Thyroid gland (tissue), 4 donors: ENCODE measurements around the gene WDR7.

Source experiments
- CTCF ChIP-seq, 6 experiments: fragments of 200-600 bp in 3 of 6; fragments of 450-650 bp in 3 of 6; sonication (generic) in 3 of 6; IDR thresholded peaks; one replicate each; pipeline ENCODE4 v1.5.1; 2016 to 2019; ENCODE audit warnings: antibody characterized with exemption in 6 of 6, mild to moderate bottlenecking in 2 of 6, inconsistent platforms in 1 of 6, moderate library complexity in 1 of 6
- POLR2A ChIP-seq, 2 donors: fragments of 450-650 bp; IDR thresholded peaks; one replicate each; pipeline ENCODE4 v1.6.1; 2017; ENCODE audit warnings: antibody characterized with exemption in 2 of 2, mild to moderate bottlenecking in 2 of 2, moderate library complexity in 1 of 2

GRCh38 chr18:56702946-56703345 is 51.8 kb downstream of the WDR7 start:
- TF ChIP-seq CTCF (IDR thresholded peaks at IDR 0.05) = peak in 3 of 6 experiments; percentile 39 to 50 (median 39)
- TF ChIP-seq POLR2A (IDR thresholded peaks at IDR 0.05) = no peak
